Choroid plexus epithelial cell (primary cell): ENCODE results near the gene RAB7A.
"Not testable (repeated sequence)": the region's sequence is repeated elsewhere in the genome, so short reads cannot be mapped to it uniquely, and the experiment has no call there.

ENCODE experiments used
- DNase-seq: peaks from one replicate; pipeline ENCODE4 v3.0.0-alpha.2; 2010; ENCODE audit warnings: low read depth
- H3K4me3 ChIP-seq: 2 replicates; pipeline ENCODE4 v1.5.1; 2011; ENCODE audit warnings: low read depth, mild to moderate bottlenecking, control low read depth, low read length, moderate library complexity
- TF ChIP-seq, protein P1 (sequence below): conservative IDR thresholded peaks from 2 replicates; pipeline ENCODE4 v1.5.1; 2011; ENCODE audit warnings: low read depth, mild to moderate bottlenecking, control low read depth, inconsistent platforms, low read length, moderate library complexity

Gene RAB7A

DNA sequence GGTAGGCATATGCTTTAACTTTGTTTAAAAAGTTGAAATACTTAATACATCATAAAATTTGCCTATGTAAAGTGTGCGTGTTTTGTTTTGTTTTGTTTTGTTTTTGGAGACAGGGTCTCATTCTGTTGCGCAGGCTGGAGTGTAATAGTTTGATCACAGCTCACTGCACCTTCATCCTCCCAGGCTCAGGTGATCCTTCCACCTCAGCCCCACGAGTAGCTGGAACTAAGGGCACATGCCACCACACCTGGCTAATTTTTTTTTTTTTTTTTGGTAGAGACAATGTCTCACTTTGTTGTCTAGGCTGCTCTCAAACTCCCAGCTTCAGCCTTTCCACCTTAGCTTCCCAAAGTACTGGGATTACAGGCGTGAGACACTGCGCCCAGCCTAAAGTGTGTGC is 42.5 kb downstream of the RAB7A start:
- DNase-seq = no peak
- TF ChIP-seq, protein P1, sequence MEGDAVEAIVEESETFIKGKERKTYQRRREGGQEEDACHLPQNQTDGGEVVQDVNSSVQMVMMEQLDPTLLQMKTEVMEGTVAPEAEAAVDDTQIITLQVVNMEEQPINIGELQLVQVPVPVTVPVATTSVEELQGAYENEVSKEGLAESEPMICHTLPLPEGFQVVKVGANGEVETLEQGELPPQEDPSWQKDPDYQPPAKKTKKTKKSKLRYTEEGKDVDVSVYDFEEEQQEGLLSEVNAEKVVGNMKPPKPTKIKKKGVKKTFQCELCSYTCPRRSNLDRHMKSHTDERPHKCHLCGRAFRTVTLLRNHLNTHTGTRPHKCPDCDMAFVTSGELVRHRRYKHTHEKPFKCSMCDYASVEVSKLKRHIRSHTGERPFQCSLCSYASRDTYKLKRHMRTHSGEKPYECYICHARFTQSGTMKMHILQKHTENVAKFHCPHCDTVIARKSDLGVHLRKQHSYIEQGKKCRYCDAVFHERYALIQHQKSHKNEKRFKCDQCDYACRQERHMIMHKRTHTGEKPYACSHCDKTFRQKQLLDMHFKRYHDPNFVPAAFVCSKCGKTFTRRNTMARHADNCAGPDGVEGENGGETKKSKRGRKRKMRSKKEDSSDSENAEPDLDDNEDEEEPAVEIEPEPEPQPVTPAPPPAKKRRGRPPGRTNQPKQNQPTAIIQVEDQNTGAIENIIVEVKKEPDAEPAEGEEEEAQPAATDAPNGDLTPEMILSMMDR = no peak
- H3K4me3 ChIP-seq = no peak overlapping the region

GRCh38 chr3:128770387-128770786 is 44.4 kb downstream of the RAB7A start:
- TF ChIP-seq, protein P1 = no peak
- no peak for DNase-seq
- H3K4me3 ChIP-seq = no peak overlapping the region

- not testable (repeated sequence) for DNase-seq, H3K4me3 ChIP-seq
Measured at GRCh38 chr3:128773189-128773588, 47.2 kb downstream of the RAB7A start.

GRCh38 chr3:128773592-128773991 is 47.6 kb downstream of the RAB7A start:
- H3K4me3 ChIP-seq, DNase-seq: not testable (repeated sequence)

GRCh38 chr3:128775241-128775640 is 49.3 kb downstream of the RAB7A start:
- TF ChIP-seq, protein P1 = no peak
- no peak for DNase-seq
- H3K4me3 ChIP-seq = no peak overlapping the region

- H3K4me3 ChIP-seq = no peak overlapping the region
- TF ChIP-seq, protein P1 = no peak
- no peak for DNase-seq
Measured at GRCh38 chr3:128775906-128776542, 50.0 kb downstream of the RAB7A start.

DNA sequence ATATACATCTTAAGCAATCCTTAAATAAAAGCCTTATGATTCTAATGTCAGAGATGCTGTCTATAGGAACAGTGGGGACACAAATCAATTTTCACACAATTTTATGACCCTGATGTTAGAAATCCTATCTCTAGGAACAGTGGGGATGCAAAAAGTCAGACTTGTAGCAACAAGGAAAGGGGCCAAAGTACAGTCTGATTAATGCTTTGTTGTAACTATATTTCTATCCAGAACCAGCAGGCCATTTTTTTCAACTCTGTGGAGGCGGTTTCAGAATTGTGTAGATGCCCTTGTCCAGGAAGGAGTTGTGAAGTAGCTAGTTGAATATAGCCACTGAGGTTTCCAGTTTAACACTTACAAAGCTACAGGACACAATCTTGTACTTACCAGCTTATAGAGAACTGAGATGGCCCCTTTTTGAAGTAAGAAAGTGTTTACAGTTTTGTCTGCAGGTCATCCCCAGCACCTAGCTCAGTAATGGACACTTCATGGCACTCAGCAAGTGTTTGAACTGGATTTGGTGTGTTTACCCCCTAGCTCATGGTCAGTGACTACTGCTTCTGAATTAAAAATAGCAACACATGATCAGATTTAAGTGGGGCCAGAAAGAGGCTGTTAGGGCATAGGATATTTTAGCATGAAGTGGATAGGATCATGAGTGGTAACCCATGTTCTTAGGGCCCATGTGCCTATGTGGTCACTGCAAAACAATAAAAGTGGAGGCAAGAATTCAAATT is 54.3 kb downstream of the RAB7A start:
- DNase-seq = no peak
- TF ChIP-seq, protein P1 = no peak
- H3K4me3 ChIP-seq = no peak overlapping the region

GRCh38 chr3:128781164-128781563 is 55.2 kb downstream of the RAB7A start:
- TF ChIP-seq, protein P1 = no peak
- DNase-seq = no peak
- H3K4me3 ChIP-seq = no peak overlapping the region
